GM12874 (cell line): ENCODE measurements around the gene NACC1.

Experiments used
- TF ChIP-seq, protein P1 (sequence below): IDR thresholded peaks from 2 replicates; pipeline ENCODE4 v1.5.1; 2011; ENCODE audit warnings: low read depth, mild to moderate bottlenecking, control low read depth, low read length, moderate library complexity; ENCODE audit not compliant: insufficient read depth

NACC1 gene

DNA sequence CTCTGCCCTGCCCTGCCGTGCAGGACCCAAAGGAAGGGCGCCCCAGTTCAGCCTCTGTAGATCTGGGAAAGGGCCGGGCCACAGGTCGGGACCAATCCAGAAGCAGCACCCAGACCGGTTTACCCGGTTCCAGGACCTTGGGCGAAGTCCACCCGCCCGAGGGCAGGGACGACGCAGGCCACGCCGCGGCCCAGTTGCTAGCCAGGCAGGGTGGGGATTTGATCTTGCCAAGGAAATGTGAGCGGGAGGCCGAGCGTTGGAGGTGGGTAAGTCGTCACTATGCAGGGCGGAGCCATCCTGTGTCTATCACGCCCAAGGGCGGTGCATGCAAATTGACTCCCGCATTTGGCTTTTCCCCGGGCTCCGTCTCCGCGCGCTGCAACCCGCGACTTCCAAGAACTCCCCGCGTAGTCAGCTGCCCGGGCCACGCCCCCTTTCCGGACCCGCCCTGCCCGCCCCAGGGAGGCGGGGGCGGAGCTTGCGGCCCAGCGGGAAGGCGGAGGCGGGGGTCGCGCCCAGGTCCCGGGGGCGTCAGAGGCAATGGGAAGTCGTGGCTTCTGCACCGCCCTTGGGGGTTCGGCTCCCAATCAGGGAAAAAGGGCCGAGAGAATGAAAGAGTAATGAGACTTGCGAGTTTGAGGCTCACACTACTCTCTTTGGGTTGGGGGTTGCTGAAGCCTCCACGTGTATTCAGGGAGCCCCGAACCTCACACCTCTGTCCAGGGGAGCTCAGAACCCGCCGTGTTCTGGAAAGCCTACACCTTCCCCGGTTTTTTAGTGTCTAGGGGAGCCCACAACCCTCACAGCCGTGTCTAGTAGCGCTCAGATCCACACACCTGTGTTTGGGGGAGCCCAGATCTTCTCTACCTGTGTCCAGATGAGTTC, 44.9 kb downstream of the NACC1 start:
- TF ChIP-seq, protein P1, sequence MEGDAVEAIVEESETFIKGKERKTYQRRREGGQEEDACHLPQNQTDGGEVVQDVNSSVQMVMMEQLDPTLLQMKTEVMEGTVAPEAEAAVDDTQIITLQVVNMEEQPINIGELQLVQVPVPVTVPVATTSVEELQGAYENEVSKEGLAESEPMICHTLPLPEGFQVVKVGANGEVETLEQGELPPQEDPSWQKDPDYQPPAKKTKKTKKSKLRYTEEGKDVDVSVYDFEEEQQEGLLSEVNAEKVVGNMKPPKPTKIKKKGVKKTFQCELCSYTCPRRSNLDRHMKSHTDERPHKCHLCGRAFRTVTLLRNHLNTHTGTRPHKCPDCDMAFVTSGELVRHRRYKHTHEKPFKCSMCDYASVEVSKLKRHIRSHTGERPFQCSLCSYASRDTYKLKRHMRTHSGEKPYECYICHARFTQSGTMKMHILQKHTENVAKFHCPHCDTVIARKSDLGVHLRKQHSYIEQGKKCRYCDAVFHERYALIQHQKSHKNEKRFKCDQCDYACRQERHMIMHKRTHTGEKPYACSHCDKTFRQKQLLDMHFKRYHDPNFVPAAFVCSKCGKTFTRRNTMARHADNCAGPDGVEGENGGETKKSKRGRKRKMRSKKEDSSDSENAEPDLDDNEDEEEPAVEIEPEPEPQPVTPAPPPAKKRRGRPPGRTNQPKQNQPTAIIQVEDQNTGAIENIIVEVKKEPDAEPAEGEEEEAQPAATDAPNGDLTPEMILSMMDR, result no peak

- TF ChIP-seq, protein P1, result no peak
Measured at GRCh38 chr19:13163609-13164342, 45.7 kb downstream of the NACC1 start.

- TF ChIP-seq, protein P1, result no peak
Measured at GRCh38 chr19:13164343-13165161, 46.5 kb downstream of the NACC1 start.

DNA sequence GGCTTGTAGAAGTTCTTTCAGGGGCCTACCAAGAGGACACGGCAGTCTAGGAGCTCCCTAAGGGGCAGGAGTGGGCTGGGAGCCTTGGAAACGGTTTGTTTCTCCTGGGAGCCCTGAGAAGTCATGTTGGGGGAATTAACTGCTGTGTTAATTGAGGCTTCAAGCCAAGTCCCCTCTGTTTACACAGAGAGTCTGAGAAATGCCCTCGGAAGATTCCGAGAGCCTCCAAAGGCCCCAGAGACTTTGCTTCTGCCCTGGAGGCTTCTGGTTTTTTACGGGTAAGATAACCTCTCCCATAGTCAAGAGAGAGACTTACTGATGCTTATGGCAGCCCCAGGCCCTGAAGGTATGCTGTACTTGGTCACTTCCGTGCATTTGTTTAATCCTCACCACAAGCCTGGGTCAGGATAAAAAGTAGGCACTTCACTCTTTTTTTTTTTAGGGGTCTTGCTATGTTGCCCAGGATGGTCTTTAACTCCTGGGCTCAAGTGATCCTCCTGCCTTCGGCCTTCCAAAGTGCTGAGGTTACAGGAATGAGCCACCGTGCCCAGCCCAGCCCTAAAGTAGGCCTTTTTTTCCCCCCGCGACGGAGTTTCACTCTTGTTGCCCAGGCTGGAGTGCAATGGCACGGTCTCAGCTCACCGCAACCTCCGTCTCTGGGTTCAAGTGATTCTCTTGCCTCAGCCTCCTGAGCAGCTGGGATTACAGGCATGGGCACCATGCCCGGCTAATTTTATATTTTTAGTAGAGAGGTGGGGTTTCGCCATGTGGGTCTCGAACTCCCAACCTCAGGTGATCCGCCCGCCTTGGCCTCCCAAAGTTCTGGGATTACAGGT, 47.3 kb downstream of the NACC1 start:
- TF ChIP-seq, protein P1, result no peak

DNA sequence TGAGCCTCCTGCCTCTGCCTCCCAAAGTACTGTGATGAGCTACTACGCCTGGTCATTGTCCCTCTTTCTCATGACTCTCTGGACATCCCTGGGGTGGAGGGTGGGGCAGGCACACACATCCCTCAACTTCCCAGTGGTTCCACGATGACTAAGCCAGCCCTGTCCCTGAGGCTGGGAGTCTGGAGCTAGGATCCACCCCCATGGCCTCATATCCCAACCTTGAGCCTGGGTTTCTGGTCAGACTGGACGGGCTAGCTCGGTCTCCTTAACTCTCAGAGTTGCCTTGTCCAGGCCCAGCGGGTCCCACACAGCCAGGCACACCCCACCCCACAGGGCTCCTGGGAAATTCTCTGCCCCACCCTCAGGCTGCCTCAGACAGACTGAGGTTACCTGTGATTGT, 51.7 kb downstream of the NACC1 start:
- TF ChIP-seq, protein P1, result no peak

GRCh38 chr19:13171146-13171545, 53.1 kb downstream of the NACC1 start:
- TF ChIP-seq, protein P1, result no peak
